ENCODE data around the gene PRUNE2. TPM values are rescaled to one million over a fixed set of nuclear protein-coding genes. Genes with fewer than 3 reads are reported as not detected.
"Not testable (repeated sequence)": the region's sequence is repeated elsewhere in the genome, so short reads cannot be mapped to it uniquely, and the experiment has no call there.

The PRUNE2 gene
- total RNA-seq, 1 donor from 2014 or later: 63.8 TPM

- no peak for DNase-seq
- Mint-ChIP-seq H3K9me3 (ENCODE audit: unreplicated experiment) (peaks cover 2% of the 10 kb centered on the region), H3K27ac (ENCODE audit: unreplicated experiment) (no peak overlapping the region), H3K4me1 (ENCODE audit: low read depth, unreplicated experiment) (no peaks in the 10 kb centered on the region), H3K27me3 (ENCODE audit: unreplicated experiment) (no peaks in the 10 kb centered on the region), H3K36me3 (ENCODE audit: unreplicated experiment) (peaks cover 4% of the 10 kb centered on the region), H3K4me3 (ENCODE audit: unreplicated experiment) (no peak overlapping the region)
- TF ChIP-seq, protein P1, sequence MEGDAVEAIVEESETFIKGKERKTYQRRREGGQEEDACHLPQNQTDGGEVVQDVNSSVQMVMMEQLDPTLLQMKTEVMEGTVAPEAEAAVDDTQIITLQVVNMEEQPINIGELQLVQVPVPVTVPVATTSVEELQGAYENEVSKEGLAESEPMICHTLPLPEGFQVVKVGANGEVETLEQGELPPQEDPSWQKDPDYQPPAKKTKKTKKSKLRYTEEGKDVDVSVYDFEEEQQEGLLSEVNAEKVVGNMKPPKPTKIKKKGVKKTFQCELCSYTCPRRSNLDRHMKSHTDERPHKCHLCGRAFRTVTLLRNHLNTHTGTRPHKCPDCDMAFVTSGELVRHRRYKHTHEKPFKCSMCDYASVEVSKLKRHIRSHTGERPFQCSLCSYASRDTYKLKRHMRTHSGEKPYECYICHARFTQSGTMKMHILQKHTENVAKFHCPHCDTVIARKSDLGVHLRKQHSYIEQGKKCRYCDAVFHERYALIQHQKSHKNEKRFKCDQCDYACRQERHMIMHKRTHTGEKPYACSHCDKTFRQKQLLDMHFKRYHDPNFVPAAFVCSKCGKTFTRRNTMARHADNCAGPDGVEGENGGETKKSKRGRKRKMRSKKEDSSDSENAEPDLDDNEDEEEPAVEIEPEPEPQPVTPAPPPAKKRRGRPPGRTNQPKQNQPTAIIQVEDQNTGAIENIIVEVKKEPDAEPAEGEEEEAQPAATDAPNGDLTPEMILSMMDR (IDR thresholded peaks at IDR 0.05; ENCODE audit: partially characterized antibody, unreplicated experiment): no peak
Observed at GRCh38 chr9:76680716-76681425, 225.0 kb downstream of the PRUNE2 start.

GRCh38 chr9:76677481-76678055 lies 228.3 kb downstream of the PRUNE2 start:
- H3K4me1 Mint-ChIP-seq (ENCODE audit: low read depth, unreplicated experiment): no peaks in the 10 kb centered on the region
- DNase-seq: no peak
- H3K4me3 Mint-ChIP-seq (ENCODE audit: unreplicated experiment): no peak overlapping the region
- peaks cover 4% of the 10 kb centered on the region for H3K36me3 Mint-ChIP-seq (ENCODE audit: unreplicated experiment)
- H3K9me3 Mint-ChIP-seq (ENCODE audit: unreplicated experiment): peaks cover 2% of the 10 kb centered on the region
- H3K27me3 Mint-ChIP-seq (ENCODE audit: unreplicated experiment): no peaks in the 10 kb centered on the region
- no peak overlapping the region for H3K27ac Mint-ChIP-seq (ENCODE audit: unreplicated experiment)
- TF ChIP-seq, protein P1 (IDR thresholded peaks at IDR 0.05; ENCODE audit: partially characterized antibody, unreplicated experiment): no peak

- Mint-ChIP-seq H3K27ac (ENCODE audit: unreplicated experiment) (no peak overlapping the region), H3K36me3 (ENCODE audit: unreplicated experiment) (peaks cover 4% of the 10 kb centered on the region), H3K4me1 (ENCODE audit: low read depth, unreplicated experiment) (no peaks in the 10 kb centered on the region), H3K4me3 (ENCODE audit: unreplicated experiment) (no peak overlapping the region), H3K9me3 (ENCODE audit: unreplicated experiment) (peaks cover 2% of the 10 kb centered on the region), H3K27me3 (ENCODE audit: unreplicated experiment) (no peaks in the 10 kb centered on the region)
- TF ChIP-seq, protein P1 (IDR thresholded peaks at IDR 0.05; ENCODE audit: partially characterized antibody, unreplicated experiment): no peak
- no peak for DNase-seq
Observed at GRCh38 chr9:76676857-76677256, 229.1 kb downstream of the PRUNE2 start.

- Mint-ChIP-seq H3K27me3 (ENCODE audit: unreplicated experiment) (peaks cover 2% of the 10 kb centered on the region), H3K36me3 (ENCODE audit: unreplicated experiment) (peaks cover under 1% of the 10 kb centered on the region), H3K9me3 (ENCODE audit: unreplicated experiment) (no peaks in the 10 kb centered on the region), H3K4me1 (ENCODE audit: low read depth, unreplicated experiment) (no peaks in the 10 kb centered on the region), H3K4me3 (ENCODE audit: unreplicated experiment) (no peak overlapping the region), H3K27ac (ENCODE audit: unreplicated experiment) (no peak overlapping the region)
- no peak for DNase-seq
- TF ChIP-seq, protein P1 (IDR thresholded peaks at IDR 0.05; ENCODE audit: partially characterized antibody, unreplicated experiment): no peak
Observed at GRCh38 chr9:76667521-76667957, 238.4 kb downstream of the PRUNE2 start.

- DNase-seq: peak; percentile 55
- H3K9me3 Mint-ChIP-seq (ENCODE audit: unreplicated experiment); H3K4me3 Mint-ChIP-seq (ENCODE audit: unreplicated experiment); H3K27ac Mint-ChIP-seq (ENCODE audit: unreplicated experiment); H3K36me3 Mint-ChIP-seq (ENCODE audit: unreplicated experiment); H3K4me1 Mint-ChIP-seq (ENCODE audit: low read depth, unreplicated experiment); H3K27me3 Mint-ChIP-seq (ENCODE audit: unreplicated experiment): not testable (repeated sequence)
- TF ChIP-seq, protein P1 (IDR thresholded peaks at IDR 0.05; ENCODE audit: partially characterized antibody, unreplicated experiment): peak; percentile 39
Observed at GRCh38 chr9:76665966-76666365, 239.9 kb downstream of the PRUNE2 start.
